Inflammatory macrophage treated with lipopolysaccharide for 1 hour (primary cell): ENCODE data around the gene FARP1.

Experiments used
- DNase-seq, 2 donors: peaks; one replicate each; pipeline ENCODE4 v3.0.0-alpha.2; 2020 to 2022

The FARP1 gene

DNA sequence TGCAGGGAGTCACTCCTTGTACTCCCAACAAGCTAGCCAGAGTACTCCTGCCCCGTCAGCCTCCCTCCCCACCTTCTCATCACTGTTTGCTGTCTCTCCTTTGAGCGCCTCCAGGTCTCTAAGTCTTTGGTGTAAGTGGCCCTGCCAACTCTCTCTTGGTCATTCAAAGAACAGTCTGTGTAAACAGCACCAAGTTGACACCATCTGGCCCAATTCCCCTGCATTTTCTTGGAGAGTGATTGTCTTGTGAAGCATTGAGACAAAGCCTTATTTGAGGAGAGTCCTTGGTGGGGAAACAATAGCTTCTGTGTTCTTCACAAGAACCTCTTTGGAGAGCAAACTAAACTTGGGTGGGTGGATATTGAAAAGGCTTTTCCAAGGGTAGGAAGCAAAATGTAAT is 148.8 kb downstream of the FARP1 start:
- DNase-seq, result no peak

DNA sequence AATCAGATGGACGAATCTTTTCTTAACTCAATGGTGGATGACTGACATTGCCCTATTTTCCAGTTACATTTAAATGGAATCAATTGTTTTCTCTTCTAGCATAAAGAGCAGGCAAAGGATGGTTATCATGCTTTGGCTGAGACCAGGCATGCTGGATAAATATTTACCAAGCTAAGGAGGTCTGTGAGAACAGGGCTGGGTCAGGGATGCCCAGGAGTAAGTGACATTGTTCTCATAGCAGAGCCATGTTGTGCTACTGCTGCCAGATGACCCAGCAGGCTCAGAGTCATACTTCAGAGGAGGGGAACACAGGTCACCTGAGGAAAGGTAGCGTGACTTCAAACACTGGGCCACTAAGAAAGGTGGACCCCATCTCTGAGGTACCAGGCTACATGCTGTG is 150.2 kb downstream of the FARP1 start:
- DNase-seq, result no peak

DNA sequence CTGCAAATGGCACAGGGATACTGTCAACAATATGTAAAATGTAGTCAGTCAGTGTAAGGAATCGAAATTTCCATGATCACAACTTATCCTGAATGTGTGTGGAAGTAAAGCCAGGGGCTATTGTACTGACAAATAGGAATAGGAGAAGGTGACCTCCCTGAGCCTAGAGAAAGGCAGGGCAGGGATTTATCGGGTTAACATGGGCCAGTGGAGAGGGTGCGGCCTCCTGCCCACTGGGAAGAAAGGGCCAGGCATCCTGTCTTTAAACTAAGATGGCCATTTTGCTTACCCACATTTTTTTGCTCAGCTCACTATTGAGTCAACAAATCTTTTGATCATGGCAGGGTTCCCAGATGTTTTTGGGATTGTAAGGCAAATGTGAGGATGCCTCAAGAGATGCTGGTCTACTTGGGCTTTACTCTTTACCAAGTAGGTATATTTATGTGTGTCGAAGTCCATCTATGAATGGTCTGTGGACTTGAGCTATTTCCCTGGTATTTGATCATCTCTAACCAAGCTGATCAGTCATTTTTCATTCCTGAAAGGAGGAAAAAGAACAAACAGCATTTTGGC is 150.8 kb downstream of the FARP1 start:
- DNase-seq, result no peak

DNA sequence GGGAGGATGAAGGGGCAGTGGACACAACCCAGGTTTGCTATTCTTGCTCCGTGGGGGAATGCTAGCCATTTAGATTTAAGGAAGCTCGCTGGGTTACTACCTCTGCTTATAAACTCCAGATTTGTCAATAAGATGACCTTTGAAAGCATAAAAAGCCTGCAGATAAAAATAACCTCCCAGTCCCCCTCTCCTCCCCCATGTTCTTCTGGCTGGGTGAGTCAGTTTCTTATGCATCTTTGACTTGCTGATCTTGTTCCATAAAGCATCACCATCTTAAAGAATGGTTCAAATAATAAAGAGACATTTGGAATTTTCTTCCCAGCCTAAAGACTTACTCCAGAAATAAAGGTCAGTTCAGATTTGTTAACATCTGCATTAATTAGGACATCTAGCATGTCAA is 152.5 kb downstream of the FARP1 start:
- DNase-seq, result no peak

DNA sequence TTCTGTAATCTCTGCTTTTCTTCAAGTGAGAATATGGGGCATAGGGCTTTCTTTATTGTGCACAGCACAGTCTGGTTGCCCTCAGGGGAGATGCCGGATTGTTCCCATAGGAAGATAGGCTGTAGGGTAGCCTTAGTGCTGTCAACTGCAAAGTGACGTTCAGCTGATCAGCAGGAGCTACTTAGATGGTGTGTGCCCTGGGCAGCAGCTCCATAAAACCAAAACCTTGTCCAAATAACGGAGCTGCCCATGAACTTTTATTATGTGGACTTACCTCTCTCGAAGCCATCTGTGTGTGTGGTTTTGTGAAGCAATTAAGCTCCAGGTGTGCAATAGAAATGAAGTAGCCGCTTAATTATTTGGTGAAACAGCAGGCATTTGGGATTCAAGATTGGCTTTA is 154.2 kb downstream of the FARP1 start:
- no peak for DNase-seq

DNA sequence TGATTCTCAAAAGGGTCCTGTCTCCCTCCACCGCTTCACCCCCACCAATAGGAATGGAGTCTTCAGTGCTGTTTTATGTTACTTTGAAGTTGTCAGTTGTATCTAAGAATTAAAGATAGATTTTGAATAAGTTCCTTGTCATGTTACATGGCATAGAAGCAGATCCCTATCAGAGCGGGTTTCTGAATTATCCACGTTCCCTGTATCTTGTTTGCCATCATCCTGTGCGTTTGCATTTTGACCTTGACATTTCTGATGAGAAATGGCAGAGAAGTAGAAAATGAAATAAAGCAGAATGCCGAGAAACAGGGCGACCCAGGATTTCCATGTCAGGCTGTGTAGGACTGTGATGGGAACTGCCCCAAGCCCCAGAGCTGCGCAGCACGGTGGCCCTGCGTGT is 154.9 kb downstream of the FARP1 start:
- DNase-seq, result no peak

DNA sequence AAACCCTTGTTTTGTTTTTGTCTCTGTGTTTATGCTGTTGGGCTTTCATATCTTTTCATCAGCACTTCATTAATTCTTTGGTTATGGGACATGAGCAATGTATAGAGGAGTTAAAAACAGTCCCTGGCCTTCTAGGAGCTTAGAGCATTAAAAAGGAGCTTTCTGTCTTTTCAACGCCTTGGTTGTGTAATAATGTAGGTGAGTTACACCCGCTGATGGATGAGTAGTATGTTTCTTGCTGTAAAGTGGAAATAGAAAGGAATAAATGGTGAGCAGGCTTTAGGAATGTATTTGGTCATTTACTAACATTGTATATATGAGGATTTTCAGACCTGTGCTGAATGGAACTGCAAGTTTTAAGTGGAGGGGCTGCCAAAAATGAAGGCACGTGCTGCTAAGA is 155.7 kb downstream of the FARP1 start:
- DNase-seq, result no peak

DNA sequence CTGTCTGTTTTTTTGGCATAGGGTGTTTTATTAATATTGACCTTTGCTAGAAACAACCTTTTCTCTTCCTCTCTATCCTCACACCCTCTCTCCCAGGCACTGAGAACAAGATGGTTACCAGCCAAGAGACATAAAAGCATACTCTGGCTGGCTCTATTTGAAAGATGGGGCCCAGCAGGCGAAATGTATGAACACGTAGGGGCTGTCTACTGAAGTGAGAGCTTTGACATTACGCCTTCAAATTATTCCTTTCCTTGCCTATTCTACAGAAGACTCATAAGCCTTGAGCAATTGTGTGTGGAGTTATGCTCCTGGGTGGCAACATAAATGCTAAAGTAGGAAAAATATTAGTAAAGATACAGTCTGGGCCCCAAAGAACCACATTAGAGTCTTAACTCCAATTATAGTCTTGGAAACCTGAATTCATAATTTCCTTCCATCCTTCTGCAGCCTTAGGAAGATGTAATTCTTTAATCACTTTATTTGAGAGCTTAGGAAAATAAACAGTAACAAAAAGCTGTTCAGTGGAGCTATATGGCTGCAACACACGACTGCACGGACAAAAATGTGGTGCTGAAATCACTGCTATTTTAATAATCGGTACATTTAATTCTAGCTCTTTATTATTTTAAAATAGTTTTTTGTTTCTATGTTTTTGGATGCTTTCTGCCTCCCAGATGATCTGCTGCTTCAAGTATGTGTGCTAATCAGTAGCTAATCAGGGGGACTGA is 156.5 kb downstream of the FARP1 start:
- DNase-seq, result no peak

DNA sequence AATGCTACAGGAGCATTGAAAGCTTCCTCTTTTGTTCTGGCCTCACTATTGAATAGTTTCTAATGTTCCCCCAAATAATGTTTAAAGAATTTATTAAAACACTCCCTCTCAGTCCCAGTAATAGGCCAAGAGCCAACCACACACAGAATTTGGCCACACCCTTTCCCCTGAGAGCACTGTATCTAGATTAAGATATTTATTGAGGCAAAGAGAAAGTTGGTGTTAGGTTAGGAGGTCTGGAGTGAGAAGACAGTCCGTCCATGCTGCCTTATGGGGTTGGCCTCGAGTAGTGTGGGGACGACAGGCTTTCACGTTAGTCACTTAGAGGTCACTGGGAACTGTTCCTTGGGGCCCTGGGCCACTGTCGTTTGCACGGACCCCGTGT is 157.1 kb downstream of the FARP1 start:
- no peak for DNase-seq

DNA sequence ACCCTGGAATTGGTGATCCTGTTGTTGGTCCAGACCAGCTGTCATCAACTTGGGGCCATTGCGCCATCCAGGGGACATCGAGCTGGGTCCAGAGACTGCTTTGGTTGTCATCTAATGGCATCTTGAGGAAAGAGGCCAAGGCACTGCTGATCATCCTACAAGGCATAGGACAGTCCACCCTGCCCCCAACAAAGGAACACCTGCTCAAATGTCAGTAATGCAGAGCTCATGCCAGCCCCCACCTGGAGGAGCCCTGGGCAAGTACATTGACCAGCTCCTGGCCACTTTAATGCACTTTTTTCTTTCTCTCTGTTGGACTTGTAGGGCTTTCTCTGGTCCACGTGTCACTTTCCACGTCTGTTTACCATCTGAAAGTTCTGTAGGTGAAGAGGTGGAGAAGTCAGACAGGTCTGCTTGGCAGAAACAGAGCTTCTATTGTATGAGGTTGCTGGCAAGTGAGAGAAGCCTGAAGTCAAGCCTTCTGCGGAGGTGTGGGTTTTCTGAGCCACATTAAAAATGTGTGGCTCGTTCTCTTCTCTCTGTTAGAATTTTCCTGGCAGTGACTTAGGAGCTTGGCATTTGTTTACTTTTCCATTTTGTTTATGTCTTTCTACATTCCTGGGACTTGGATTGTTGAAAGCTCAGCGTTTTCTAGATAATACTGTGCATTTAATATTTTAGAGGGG is 158.2 kb downstream of the FARP1 start:
- DNase-seq, result no peak

DNA sequence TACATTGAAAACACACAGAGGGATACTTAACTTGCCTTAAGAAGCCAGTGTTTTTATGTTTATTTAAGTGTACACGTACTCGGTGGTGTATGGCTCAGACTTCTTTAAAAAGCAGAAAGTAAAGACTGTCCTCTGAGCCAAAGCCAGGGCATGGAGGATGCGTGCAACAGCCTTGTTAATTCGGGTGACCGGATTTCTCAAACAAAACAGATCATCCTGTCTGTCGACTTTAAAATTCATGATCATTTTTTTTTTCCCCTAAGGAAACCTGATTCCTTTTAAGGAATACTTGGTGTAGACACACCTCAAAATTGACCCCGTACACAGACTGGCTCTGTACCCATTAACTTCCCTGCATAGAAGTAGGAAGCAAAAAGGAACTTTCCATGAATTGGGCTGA is 158.8 kb downstream of the FARP1 start:
- DNase-seq, result no peak

DNA sequence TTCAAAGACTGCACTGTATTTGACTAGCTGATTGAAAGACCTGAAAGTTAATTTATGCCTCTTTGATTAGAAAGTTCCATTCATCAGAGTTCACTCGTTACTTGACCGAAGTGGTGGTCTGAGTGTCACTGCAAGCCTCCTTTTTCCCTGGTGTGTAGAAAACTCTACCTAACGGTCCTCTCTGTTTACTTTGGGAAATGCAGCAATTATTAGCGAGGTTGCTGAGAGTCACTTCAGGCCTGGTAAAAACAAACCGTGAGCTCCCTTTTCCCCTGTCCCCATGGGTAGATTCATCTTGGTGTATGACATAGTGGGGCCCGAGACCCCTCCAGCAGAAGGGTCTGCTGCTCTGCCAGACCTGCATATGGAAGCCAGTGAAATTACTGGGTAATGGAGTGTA is 161.0 kb downstream of the FARP1 start:
- no peak for DNase-seq

DNA sequence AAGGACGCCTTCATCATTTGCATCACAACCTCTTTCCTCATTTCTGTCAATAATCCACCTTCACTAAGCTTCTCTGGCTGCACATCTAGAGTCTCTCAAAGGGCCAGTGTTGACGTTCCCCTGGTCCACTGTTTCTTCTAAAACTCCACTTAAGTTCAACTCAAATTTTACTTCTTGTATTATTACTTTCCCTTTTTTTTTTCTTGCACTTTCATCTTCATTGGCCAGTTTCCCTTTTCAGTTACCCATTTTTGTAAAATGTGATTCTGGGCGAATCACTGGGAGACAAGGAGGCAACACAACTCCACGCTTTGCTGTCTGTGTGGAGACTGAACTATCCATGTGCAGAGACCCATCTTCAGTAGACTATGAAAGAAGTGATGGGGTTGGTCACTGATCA is 162.8 kb downstream of the FARP1 start:
- DNase-seq, result no peak

DNA sequence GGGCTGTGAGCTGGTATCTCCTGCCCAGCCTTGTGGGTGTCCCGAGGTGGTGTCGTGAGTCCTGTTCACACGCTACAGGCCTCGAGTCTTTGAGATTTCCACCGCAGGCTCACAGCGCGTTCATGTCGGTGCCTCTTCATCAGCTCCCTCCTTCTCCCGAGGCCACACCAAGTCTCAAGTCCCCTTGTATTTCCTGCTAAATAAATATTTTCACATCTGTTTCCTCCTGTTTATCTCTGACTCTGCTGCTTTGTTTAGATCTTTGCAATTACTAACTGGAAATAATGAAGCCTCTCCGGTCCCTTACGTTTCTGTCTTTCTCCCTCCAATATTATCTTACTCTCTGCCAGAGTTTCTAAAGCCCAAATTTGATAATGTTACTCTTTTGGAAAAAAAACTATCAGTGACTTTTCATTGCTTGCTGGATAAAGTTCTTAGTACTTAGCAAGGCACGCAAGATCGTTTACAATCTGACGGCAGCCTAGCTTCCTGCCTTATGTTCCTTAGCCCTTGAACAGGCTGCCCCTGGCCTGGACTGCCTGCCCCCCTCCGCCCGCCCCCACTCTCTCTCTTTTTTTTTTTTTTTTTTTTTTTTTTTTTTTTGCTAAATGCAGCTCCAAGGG is 164.7 kb downstream of the FARP1 start:
- DNase-seq, result no peak

DNA sequence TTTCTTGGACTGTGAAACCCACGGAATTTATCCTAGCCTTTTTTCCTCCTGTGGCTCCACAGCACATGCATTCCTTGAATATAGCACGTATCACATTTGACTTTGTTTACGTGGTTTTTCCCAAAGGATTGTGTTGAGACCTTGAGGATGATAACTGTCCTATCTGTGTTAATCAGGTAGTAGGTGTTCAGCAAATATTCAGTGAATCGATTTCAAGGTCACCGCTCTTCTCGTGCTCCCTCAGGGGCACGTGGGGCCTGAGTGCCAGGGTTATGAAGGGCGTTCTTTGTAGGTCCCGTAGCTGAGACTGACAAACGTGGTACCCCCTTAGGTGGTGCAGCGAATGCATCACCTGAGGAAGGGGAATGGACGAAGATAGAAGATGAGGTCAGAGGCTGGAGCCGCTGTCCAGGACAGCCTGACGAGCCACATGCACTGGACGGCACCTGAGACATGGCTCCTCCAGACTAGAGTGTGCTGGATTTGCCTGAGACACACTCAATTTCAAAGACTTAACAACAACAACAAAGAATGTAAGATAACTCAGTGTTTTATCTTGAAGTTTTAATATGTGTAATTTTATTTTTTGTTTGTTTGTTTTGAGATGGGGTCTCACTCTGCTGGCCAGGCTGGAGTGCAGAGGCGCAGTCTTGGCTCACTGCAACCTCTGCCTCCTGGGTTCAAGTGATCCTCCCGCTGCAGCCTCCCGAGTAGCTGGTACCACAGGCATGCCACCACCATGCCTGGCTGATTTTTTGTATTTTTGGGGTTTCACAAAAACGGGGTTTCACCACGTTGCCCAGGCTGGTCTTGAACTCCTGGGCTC is 165.4 kb downstream of the FARP1 start:
- no peak for DNase-seq

DNA sequence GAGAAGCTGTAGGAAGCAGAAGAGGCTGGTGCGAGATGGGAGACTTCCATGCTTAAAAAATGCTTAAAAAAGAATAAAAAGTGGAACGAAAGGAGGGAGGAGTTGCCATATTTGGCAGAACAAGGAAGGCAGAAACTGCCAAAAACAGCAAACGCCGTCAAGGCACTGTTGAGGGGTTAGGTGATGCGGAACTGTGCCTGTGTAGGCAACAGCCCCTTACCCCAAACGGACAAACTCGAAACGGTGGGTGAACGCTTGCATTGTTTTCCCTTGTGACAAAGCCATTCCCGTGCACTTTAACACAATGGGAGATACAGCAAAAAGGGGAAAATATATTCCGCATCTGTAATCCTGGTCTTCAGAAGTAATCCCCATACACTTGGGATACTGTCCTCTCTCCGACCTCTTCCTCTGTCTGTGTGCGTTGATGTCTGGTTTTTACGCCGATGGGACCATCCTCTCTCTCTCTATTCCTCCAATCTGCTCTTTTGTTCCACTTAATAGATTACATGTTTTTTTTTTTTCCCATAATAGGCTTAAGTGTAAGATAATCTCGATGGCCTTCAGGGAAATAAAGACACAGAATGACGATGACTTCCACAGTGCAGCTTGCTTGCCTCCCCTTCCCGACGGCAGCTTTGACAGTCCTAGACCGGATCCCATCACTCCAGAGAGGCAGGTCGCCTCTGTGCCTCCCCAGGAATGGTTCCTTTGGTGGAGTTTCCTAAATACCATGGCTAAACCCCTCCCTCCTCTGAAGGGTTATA is 166.9 kb downstream of the FARP1 start:
- DNase-seq, result no peak

DNA sequence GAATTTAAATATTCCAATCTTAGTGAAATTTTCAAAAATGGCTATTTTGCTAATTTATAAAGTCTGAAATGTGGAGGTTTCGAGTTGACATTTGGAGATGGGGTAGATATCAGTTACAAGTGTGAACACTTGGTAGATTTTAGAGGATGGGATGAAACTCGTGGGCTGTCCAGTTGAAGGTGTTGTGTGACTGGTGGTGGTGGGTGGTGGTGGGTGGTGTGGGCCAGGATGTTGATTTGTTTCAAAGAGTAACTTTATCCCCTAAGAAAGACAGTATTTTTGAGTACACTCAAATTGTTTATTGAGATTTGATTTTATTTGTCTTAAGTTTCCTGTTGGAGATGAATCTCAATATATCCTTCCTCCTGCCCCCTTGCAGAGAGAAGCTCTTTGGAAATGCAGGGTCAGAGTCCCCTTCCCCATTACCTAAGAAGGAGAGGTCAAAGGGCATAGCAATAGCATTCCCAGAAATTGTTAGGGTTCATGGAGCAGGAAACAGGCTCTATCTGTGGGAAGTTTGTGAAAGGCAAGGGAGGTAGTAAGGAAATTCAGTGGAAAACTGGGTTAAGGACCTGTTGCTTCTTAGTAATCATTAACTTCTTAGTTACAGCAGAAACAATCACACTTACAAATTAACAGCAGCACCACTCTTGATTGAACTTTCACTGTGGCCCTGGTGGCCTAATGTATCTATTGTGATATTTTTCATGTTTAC is 167.7 kb downstream of the FARP1 start:
- DNase-seq, result no peak

DNA sequence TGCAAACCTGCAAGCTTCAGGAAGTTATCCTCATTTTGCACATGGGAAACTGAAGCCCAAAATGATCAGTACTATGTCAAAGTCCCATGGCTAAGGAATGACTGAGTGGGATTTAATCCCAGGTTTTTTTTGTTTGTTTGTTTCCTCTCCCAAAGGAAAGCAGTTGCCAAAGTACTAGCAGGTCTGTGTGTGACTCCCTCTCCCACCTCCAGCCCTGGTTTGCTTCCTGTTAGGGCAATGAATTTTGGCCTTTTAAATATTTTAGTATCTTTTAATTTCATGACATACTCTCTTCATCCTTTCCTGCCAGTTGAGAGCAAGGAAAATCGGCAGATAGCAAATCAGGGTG is 168.3 kb downstream of the FARP1 start:
- DNase-seq, result no peak

DNA sequence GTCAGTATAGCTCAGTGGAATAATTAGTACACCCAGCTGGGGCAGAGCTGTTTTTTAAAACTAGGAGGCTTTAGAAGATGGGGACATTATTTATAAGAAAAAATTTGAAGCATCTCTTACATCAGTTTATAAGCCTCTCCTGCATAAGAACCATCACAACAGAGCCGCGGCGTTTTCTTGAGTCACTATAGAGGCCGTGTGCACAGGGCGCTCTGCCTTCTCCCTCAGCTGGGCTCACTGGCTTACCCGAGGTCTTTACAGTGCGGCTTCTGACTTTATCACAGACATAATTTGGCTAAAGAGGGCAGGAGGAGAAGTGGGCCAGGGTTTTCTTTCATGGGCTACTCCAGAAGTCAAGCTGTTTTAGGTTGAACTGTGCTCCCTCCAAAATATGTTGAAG is 169.7 kb downstream of the FARP1 start:
- DNase-seq, result no peak

DNA sequence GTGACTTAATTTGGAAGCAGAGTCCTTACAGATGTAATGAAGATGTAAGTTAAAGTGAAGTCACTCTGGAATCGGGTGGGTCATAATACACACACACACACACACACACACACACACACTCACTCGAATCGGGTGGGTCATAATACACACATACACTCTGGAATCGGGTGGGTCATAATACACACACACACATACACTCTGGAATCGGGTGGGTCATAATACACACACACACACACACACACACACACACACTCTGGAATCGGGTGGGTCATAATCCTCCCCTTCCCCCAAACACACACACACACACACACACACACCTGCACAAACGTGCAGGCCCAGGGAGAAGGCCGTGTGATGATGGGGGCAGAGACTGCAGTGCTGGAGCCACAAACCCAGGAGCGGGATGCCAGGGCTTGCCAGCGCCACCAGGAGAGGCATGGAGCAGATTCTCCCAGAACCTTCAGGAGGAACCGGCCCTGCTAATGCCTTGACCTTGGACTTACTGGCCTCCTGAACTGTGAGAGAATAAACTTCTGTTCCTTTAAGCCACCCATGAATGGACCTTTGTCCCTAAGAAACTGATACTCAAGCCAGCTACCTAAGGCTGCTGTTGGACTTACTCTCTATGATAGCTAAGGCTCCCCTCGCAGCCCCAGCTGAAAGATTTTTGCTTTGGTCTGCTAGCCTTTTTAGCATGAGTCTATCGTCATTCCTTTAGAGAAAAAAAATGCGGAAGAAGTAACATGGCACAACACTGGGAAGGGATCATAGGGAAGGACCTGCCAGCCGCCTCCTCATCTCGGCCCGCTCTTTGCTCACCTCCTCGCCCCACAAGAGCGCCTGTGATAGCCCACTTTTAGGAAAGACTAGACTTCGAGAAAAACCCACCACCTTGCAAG is 170.4 kb downstream of the FARP1 start:
- no peak for DNase-seq

DNA sequence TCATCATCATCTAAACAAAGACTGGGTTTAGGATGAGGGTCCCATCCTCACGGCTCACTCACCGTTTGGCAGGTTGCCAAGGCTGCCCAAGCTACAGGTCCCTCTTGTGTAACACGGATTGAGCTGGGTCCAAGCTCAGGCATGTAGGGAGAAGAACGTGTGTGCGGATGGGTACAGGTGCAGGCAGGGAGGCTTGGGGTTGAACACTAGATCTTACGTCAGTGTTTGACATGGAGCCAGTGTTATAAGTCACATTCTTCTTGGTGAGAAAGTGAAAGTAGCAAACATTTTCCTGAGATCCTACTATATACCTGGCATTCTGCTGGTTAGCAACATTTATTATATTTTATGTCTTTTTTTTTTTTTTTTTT is 171.0 kb downstream of the FARP1 start:
- no peak for DNase-seq
